Activated effector memory CD4-positive, alpha-beta T cell treated with anti-CD3 and anti-CD28 coated beads, Interleukin-2, amount 50 U/mL, for 16 hours (primary cell): Measurements from ENCODE around the gene CACNA1E.

Experiments
- DNase-seq: peaks from one replicate; pipeline ENCODE4 v3.0.0-alpha.2; 2020

The CACNA1E gene

GRCh38 chr1:181714428-181714827 lies 231.1 kb downstream of the CACNA1E start:
- no peak for DNase-seq

- DNase-seq: no peak
These were observed 234.7 kb downstream of the CACNA1E start for GRCh38 chr1:181718034-181718433.

GRCh38 chr1:181726320-181727012 lies 243.1 kb downstream of the CACNA1E start:
- no peak for DNase-seq

GRCh38 chr1:181730606-181731005 lies 247.3 kb downstream of the CACNA1E start:
- DNase-seq: no peak

- no peak for DNase-seq
These were observed 249.1 kb downstream of the CACNA1E start for GRCh38 chr1:181732218-181732990.

- DNase-seq: no peak
These were observed 250.2 kb downstream of the CACNA1E start for GRCh38 chr1:181733486-181733885.

- DNase-seq: no peak
These were observed 253.7 kb downstream of the CACNA1E start for GRCh38 chr1:181737056-181737455.

GRCh38 chr1:181739214-181739613 lies 255.9 kb downstream of the CACNA1E start:
- no peak for DNase-seq

GRCh38 chr1:181742426-181742825 lies 259.1 kb downstream of the CACNA1E start:
- no peak for DNase-seq

GRCh38 chr1:181743878-181744312 lies 260.6 kb downstream of the CACNA1E start:
- DNase-seq: no peak

GRCh38 chr1:181746224-181746623 lies 262.9 kb downstream of the CACNA1E start:
- no peak for DNase-seq

GRCh38 chr1:181748013-181748412 lies 264.7 kb downstream of the CACNA1E start:
- DNase-seq: no peak

GRCh38 chr1:181754103-181754502 lies 270.8 kb downstream of the CACNA1E start:
- no peak for DNase-seq

- DNase-seq: no peak
These were observed 276.2 kb downstream of the CACNA1E start for GRCh38 chr1:181759481-181759880.

GRCh38 chr1:181763736-181764135 lies 280.4 kb downstream of the CACNA1E start:
- DNase-seq: no peak

GRCh38 chr1:181765451-181766026 lies 282.2 kb downstream of the CACNA1E start:
- DNase-seq: no peak

- no peak for DNase-seq
These were observed 283.8 kb downstream of the CACNA1E start for GRCh38 chr1:181767001-181767708.

GRCh38 chr1:181768211-181768929 lies 285.1 kb downstream of the CACNA1E start:
- DNase-seq: no peak

GRCh38 chr1:181768930-181769280 lies 285.6 kb downstream of the CACNA1E start:
- DNase-seq: no peak

- DNase-seq: no peak
These were observed 286.5 kb downstream of the CACNA1E start for GRCh38 chr1:181769846-181770245.

GRCh38 chr1:181772714-181773113 lies 289.4 kb downstream of the CACNA1E start:
- no peak for DNase-seq

GRCh38 chr1:181776044-181776443 lies 292.7 kb downstream of the CACNA1E start:
- no peak for DNase-seq

- no peak for DNase-seq
These were observed 294.0 kb downstream of the CACNA1E start for GRCh38 chr1:181777286-181777685.
